Stimulated activated CD4-positive, alpha-beta T cell treated with anti-CD3 and anti-CD28 coated beads, Interleukin-15, amount 100 ng/mL, for 48 hours (primary cell): ENCODE results near the gene RHOT2.
"Not testable (repeated sequence)": the region's sequence is repeated elsewhere in the genome, so short reads cannot be mapped to it uniquely, and the experiment has no call there.

Source experiments
- DNase-seq, 2 donors: peaks; one replicate each; pipeline ENCODE4 v3.0.0-alpha.2; 2020; ENCODE audit warnings: low read depth in 2 of 2

Gene RHOT2

GRCh38 chr16:681746-682427, 14.0 kb downstream of the RHOT2 start:
- no peak for DNase-seq

DNA sequence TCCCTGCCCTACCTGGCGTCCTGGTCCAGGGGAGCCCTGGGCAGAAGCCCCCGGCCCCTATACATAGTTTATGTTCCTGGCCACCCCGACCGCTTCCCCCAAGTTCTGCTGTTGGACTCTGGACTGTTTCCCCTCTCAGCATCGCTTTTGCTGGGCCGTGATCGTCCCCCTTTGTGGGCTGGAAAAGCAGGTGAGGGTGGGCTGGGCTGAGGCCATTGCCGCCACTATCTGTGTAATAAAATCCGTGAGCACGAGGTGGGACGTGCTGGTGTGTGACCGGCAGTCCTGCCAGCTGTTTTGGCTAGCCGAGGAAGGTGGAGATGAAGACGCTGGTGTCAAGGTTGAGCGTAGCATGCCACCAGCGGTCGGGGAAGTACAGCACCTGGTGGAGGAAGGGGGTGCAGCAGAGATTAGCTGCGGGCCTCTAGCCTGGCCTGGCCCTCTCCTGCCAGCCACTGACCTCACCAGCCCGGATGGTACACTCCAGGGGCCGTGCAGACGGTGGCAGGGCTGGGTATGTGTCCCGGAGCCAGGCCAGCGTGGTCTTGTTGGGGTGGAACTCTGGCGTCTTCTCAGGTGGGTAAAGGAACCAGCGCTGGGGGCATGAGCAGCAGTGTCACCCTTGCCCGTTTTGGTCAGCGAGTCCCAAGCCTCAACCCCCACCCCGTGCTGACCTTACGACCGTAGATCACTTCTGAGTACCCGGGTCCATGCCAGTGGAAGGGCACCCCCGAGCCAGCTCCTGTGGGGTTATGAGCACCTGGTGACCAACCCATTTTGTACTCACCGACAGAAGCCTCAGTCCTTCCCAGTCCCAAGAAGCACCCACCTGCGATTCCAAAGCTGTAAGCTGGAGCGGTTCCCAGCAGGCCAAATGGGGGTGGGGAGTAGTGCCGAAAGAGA, 14.8 kb downstream of the RHOT2 start:
- DNase-seq = no peak

- DNase-seq = no peak
Observed at GRCh38 chr16:683396-684070, 15.6 kb downstream of the RHOT2 start.

DNA sequence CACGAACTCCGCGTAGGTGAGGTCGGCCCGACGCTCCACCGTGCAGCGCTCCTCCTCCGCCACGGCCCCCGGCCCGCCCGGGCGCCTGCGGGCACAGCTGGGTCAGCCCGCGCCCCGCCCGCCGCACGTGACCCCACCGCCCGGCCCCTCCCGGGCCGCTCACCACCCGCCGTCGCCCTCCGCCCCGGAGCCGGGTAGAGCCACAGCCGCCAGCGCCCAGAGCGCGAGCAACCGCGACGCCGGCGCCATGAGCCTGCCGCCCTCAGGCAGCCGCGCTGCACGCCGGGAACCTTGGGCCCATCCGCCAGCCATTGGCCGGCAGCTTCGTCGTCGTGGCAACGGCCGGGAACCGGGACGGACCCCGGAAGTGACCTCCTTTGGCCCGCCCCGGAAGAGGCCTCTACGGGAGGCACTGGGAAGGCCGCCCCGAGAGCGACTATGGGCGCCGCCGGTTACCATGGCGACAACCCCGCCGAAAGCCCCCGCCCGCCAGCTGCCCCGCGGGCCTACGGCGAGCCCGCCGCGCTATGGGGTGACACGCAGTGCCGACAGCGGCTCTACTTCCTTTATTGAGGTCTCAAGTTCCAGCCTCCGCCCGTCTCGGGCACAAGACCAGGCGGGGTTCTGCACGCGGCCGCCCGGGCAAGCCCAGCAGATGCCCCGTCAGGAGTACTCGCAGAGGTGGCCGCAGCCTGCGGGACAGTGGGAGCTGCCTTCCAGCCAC, 16.3 kb downstream of the RHOT2 start, which contains the start of gene JMJD8:
TSS of gene JMJD8 (minus strand) at position 264 of the 724 bp plus-strand sequence. CDS start at position 249, 15 bp downstream.
- peak; percentile 92 to 96 for DNase-seq

DNA sequence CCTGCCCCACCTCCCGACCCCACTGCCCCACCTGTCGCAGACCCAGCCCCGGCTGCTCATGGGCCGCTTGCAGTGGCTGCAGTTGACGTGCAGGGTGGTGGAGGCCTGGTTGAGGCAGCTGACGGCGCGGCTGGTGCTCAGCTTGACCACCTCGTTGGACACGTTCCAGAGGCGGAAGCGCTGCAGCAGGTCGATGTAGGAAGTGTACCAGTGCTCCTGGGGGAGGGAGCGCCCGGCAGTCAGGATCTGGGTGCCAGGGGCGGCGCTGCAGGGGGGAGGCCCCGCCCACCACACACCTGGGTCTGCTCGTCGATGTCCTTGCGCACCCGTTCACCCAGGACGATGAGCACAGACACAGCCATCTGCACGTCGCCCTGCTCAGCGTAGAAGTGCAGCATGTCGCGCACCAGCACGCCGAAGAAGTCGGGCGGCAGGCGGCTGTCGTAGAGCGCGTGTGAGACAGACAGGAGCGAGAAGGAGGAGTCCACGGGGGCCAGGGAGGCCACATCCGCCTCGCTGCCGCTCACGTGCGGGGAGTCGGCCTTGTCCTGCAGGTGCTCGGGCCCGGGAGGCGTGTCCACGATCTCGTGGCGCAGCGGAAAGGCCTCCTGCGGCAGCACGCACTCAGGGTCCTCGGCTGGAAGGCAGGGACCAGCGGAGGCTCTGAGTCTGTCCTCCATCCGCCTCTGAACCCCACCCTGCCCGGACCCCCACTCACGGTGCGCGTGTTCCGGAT, 17.2 kb downstream of the RHOT2 start:
- DNase-seq = no peak

GRCh38 chr16:685967-686366, 18.0 kb downstream of the RHOT2 start:
- DNase-seq = no peak

DNA sequence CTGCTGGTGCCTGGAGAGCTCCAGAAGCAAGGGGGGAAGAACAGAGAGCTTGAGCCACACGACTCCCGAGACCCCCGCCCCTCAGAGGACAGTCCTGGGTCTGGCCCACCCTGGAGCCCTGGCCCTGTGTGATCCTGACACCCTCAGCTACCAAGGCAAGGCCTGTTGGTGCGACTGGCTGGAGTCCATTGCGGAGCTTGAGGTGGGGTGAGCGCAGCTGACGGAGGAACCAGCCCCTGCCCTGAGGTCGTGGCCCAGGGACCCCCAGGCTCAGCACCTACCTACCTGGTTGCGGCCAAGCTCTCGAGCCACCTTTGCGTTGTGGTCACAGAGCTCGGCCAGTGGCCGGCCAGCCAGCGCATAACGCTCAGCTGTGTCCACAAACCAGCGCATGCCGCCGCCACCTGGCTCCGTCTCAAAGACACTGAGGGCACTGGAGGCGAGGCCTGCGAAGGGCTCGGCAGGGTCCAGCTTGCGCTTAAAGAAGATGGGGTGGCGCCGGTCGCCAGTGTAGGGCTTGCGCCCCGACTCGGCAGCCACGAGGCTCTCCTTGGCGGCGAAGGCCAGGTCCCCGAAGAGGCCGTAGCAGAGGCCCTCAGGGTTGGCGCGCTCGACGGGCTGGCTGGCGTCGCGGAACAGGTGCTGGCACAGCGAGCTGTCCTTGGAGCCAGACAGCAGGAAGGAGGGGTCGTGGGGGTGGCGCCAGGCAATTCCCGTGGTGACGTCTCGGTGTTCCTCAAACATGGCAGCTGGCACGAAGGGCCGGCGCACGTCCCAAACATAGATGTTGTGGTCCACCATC, 18.7 kb downstream of the RHOT2 start:
- no peak for DNase-seq

DNA sequence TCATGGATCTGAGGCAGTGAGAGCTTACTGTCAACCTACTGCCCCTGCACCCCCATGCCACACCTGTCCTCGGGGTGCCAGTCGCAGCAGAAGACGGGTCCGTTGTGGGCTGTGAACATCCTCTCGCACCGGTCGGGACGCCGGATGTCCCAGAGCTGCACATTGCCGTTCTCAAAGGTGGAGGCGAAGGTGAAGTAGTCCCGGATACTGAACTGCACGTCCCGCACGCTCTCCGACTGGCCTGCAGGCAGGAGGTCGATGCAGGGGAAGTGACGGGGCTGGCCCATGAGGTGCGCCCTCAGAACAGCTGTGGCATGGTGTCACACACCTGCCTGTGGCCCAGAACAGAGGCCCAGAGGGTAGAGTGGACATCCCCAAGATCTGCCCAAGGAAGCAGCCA, 19.6 kb downstream of the RHOT2 start:
- no peak for DNase-seq

DNA sequence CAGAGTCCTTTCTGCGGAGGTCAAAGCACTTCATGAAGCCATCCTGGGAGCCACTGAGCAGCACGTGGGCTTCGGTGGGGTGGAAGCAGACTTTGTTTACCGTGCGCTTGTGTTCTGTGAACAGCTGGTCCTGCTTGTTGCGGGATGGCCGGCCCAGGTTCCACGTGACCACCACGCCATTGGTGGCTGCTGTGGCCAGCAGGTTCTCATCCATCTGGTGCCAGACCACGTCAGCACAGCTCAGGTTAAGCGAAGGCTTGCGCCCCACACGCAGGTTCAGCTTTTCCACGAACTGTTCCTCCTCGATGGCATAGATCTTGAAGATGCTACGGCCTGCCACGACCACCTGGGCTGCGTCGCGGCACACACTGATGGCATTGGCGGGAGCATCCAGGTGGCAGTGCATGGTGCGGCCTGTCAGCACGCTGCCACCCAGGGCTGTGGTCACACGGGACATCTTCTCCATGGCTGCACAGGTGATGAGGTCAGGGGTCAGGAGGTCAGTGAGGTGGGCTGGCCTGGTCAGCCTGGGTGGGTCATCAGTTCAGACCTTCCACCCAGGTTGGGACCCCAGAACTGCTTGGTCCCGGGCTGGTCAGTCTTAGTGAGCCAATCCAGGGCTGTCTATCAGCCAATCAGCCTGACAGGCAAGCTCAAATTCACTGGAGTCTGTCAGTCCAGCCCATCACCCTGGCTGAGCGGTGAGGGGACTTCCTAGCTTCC, 21.4 kb downstream of the RHOT2 start:
- DNase-seq = no peak

DNA sequence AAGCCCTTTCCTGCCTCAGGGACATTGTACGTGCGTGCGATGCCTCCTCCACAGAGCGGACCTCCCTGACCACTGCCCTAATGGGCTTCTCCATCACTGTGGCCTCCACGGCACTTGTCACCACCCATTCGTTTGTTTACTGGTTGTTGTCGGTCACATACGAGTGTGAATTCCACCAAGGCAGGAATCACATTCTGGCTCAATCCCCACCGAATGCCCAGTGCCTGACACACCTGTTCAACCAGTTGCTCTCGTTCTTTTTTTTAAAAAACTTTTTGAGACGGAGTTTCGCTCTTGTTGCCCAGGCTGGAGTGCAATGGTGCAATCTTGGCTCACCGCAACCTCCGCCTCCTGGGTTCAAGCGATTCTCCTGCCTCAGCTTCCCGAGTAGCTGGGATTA, 23.3 kb downstream of the RHOT2 start:
- DNase-seq = not testable (repeated sequence)

- DNase-seq = no peak
Observed at GRCh38 chr16:692356-693108, 24.6 kb downstream of the RHOT2 start.

DNA sequence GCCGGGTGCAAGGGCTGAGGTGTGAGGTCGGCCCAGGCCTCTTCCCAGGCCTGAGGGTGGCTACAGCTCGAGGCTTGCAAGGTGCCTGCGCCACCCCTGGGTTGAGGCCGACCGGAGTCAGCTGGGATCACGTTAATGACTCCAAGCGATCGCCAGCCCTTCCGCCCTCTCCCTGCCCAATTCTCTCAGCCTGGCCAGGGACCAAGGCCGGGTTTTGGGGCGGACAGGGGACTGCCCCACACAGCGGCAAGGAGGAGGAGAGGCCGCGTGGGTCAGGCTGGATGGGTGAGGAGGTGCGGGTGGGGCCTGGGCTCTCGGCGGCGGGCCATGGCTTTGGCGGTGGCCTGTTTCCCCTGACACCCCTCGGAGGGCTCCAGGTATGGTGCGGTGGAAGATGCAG, 25.4 kb downstream of the RHOT2 start:
- DNase-seq = no peak

DNA sequence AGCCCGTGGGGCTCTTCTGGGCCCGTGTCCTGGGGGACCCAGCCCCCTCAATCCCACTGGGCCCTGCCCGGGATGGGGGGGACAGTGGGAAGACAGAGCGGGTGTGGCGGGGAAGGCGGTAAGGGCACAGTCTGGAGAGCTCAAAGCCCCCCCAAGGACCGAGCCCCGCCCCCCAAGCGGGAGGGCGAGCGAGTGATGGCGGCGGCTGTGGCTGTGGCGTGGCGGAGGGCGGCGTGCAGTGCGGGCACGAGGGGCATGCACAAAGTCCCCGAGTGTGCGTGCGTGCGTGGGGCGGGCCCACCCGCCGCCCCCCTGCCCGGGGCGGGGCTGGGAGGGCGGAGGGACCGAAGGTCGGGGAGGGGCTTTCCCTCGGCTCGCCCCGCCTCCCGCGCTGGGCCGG, 25.8 kb downstream of the RHOT2 start:
- no peak for DNase-seq

GRCh38 chr16:694187-694862, 26.4 kb downstream of the RHOT2 start:
- no peak for DNase-seq

DNA sequence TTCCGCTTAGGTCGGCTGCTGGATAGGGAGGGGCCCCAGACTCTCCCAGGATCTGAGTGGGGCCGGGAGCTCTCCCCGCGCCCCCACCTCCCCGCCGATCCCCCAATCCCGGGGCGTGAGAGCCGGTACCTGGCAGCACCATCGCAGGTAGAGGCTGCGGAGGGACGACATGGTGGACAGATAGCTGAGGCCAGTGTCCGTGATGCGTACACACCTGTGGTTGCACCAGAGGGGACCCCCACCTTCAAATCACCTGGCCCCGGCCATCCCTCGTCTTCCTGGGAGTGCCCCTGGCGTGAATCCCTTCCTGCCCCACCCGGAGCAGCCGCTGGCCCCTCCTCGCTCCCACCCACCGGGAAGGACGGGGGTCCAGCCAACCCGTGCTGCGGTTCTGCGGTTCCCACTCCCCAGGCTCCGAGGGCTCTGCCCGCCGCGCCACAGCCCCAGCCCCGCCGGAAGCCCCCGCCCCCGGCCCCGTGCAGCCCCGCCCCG, 27.0 kb downstream of the RHOT2 start:
- no peak for DNase-seq

DNA sequence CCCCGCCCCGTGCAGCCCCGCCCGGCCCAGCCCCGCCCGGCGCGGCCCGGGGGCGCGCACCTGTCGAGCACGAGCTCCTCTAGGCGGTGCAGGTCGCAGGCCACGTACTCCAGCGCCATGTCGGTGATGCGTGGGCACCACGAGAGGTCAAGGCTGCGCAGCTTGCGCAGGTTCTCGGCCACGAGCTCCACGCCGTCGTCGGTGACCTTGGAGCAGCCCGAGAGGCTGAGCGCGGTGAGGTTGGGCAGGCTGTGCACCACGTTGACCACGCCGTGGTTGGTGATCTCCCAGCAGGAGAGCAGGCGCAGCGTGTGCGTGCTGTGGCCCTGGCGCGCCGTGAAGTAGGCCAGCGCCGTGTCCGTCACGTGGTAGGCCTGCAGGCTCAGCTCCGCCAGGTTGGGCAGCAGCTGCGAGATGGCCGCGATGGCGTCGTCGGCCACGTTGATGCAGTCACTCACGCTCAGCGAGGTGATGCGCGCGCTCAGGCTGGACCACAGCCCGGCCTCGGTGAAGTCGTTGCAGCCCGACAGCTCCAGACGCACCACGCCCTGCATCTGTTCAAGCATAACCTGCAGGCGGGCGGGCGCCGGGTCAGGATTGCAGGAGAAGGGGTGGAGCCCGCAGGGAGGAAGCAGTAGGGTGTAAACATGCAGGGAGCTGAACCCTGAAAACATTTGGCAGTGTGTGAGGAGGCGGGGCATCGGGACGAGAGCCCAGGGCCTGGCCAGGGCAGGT, 27.6 kb downstream of the RHOT2 start:
- peak in 1 of 2 donors; percentile 73 for DNase-seq

GRCh38 chr16:698911-699671, 31.2 kb downstream of the RHOT2 start:
- DNase-seq = no peak
